Mucosa of descending colon (tissue), 3 donors: ENCODE data around the gene SCN1A. TPM values are rescaled to one million over a fixed set of nuclear protein-coding genes. Genes with fewer than 3 reads are reported as not detected.
"Not testable (repeated sequence)": the region's sequence is repeated elsewhere in the genome, so short reads cannot be mapped to it uniquely, and the experiment has no call there.

Source experiments
- ATAC-seq: fragments of 200-7000 bp; cut with Tn5 transposase; one replicate; pipeline ENCODE4 v1.9.1; 2020; ENCODE audit warnings: mild to moderate bottlenecking, moderate library complexity
- DNase-seq, 3 donors: peaks; one replicate each; pipeline ENCODE4 v3.0.0-alpha.2; 2020
- H3K36me3 ChIP-seq: fragments of 200-600 bp; one replicate; pipeline ENCODE4 v1.8.0; 2021; ENCODE audit warnings: low read depth, mild to moderate bottlenecking
- H3K4me1 ChIP-seq: fragments of 200-600 bp; one replicate; pipeline ENCODE4 v1.8.0; 2021; ENCODE audit warnings: low read depth, mild to moderate bottlenecking
- H3K4me3 ChIP-seq: fragments of 200-600 bp; one replicate; pipeline ENCODE4 v1.8.0; 2021; ENCODE audit warnings: mild to moderate bottlenecking
- H3K9me3 ChIP-seq: fragments of 200-600 bp; one replicate; pipeline ENCODE4 v1.8.0; 2021; ENCODE audit warnings: mild to moderate bottlenecking
- intact Hi-C, 2 donors: fragments of 100-400 bp; cut with DNase I in 1 of 2; cut with micrococcal nuclease in 1 of 2; formaldehyde crosslinking; loops; one replicate each; pipeline versions ENCODE4 v1.11.0 to v1.11.1; 2022; cut with DNase I, micrococcal nuclease
- total RNA-seq, 3 donors: library from RNA; stranded (reverse); fragmentation: NEBNext Ultra II Directional in 2 of 3; extraction: Animal tissue kit (Norgen Biotek cat#: 25700) in 2 of 3; gene quantifications; one replicate each; pipeline versions ENCODE4 v1.2.1 to v1.2.4, GENCODE V29; 2021 to 2023
- TF ChIP-seq, protein P1 (sequence below): fragments of 200-600 bp; IDR thresholded peaks from one replicate; pipeline ENCODE4 v1.8.0; 2022; ENCODE audit warnings: antibody characterized with exemption, mild to moderate bottlenecking
- donor health status: DM: no; HTN: no; CAD: no; lungs with moderate emphysema.
- donor health status: DM: no; HTN: no; CAD: no.
- donor health status: DM: no; HTN: yes; CAD: no.

SCN1A gene
- total RNA-seq, 3 donors from 2014 or later = 0.82 TPM; not detected in 2

- intact Hi-C loops = no loop called here
- TF ChIP-seq, protein P1, sequence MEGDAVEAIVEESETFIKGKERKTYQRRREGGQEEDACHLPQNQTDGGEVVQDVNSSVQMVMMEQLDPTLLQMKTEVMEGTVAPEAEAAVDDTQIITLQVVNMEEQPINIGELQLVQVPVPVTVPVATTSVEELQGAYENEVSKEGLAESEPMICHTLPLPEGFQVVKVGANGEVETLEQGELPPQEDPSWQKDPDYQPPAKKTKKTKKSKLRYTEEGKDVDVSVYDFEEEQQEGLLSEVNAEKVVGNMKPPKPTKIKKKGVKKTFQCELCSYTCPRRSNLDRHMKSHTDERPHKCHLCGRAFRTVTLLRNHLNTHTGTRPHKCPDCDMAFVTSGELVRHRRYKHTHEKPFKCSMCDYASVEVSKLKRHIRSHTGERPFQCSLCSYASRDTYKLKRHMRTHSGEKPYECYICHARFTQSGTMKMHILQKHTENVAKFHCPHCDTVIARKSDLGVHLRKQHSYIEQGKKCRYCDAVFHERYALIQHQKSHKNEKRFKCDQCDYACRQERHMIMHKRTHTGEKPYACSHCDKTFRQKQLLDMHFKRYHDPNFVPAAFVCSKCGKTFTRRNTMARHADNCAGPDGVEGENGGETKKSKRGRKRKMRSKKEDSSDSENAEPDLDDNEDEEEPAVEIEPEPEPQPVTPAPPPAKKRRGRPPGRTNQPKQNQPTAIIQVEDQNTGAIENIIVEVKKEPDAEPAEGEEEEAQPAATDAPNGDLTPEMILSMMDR = no peak
- Histone ChIP-seq H3K9me3 (no peaks in the 10 kb centered on the region), H3K4me3 (no peak overlapping the region), H3K4me1 (no peaks in the 10 kb centered on the region), H3K36me3 (no peaks in the 10 kb centered on the region)
- ATAC-seq (no peak), DNase-seq (no peak)
Observed at GRCh38 chr2:166112193-166112605, 15.6 kb downstream of the SCN1A start.

- intact Hi-C loops = no loop called here
- TF ChIP-seq, protein P1 = no peak
- ATAC-seq (no peak), DNase-seq (no peak)
- H3K9me3 ChIP-seq = no peaks in the 10 kb centered on the region
- H3K4me1 ChIP-seq = no peaks in the 10 kb centered on the region
- no peaks in the 10 kb centered on the region for H3K36me3 ChIP-seq
- H3K4me3 ChIP-seq = no peak overlapping the region
Observed at GRCh38 chr2:166106431-166107015, 21.3 kb downstream of the SCN1A start.

DNA sequence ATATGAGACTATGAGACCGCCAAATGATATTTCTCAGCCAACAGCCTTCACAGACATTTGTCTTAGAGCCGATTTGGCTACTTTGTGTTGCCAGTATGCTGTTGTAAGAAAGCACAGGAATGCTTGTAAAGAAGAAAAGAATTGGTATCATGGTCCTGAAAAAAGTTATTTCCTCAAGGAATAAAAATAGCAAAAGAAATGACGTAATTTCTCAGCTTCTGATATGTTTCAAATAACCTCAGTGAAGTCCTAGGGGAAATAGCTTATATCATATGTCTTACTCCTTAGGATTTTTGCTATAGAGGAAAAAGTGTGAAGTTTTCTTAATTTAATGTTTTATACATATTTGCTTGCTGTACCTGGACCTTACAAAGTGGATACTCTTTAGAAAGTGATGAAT is 23.0 kb downstream of the SCN1A start:
- TF ChIP-seq, protein P1 = no peak
- Histone ChIP-seq H3K9me3 (no peaks in the 10 kb centered on the region), H3K4me1 (no peaks in the 10 kb centered on the region), H3K4me3 (no peak overlapping the region), H3K36me3 (no peaks in the 10 kb centered on the region)
- intact Hi-C loops = no loop called here
- ATAC-seq = no peak
- DNase-seq = no peak

DNA sequence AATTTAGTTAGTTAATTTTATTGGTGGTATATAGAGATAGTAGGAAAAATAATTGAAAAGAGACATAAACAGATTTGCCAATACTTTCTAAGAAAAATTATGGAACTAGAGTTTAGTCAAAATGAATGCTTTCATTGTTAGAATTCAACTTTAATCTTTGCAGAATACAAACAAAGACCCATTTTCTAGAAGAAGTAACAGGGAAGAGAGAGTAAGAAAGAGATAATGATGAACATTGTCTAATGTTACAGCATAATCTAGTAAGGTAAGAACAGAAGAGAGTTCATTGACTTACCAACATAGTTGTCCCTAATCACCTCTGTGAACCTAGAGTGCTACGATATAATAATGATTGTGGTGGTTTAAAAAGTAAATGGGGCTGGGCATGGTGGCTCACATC is 23.7 kb downstream of the SCN1A start:
- intact Hi-C loops = no loop called here
- Histone ChIP-seq H3K9me3 (no peaks in the 10 kb centered on the region), H3K36me3 (no peaks in the 10 kb centered on the region), H3K4me3 (no peak overlapping the region), H3K4me1 (no peaks in the 10 kb centered on the region)
- TF ChIP-seq, protein P1 = no peak
- no peak for DNase-seq
- ATAC-seq = no peak

DNA sequence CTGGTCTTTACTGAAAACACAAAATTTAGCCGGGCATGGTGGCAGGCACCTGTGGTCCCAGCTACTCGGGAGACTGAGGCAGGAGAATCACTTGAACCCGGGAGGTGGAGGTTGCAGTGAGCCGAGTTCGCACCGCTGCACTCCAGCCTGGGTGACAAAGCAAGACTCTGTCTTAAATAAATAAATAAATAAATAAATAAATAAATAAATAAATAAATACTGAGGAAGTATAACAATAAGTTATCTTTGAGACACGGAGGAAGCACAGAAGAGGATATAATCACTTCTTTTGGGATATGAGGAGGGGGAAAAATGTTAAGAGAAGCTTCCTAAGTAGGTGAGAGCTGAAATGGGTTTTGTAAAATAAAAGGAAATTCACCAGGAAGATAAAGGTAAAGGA is 24.5 kb downstream of the SCN1A start:
- intact Hi-C loops, H3K4me3 ChIP-seq, H3K4me1 ChIP-seq, ATAC-seq, DNase-seq, H3K9me3 ChIP-seq, H3K36me3 ChIP-seq: not testable (repeated sequence)

DNA sequence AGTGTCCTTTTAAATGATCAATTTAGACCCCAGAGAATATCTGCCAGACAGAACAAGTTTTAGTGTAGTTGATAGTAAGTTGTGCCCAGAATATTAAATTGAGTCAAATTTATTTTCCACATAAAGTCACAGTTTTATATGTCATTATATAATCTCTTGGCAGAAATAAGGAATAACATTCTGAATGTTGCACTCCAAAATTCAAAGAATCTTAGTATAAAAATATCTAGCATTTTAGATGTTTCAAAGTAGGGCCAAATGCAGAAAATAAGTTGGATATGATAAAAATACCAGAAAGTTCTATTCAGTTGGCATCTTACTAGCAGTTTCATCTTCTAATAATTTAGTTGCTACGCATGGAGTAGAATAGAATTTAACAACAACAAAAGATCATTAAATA is 33.5 kb downstream of the SCN1A start:
- H3K36me3 ChIP-seq = no peaks in the 10 kb centered on the region
- TF ChIP-seq, protein P1 = no peak
- DNase-seq (no peak), ATAC-seq (no peak)
- intact Hi-C loops = no loop called here
- no peak overlapping the region for H3K4me3 ChIP-seq
- H3K4me1 ChIP-seq = no peaks in the 10 kb centered on the region
- H3K9me3 ChIP-seq = no peaks in the 10 kb centered on the region
